HK-2 (cell line): ENCODE measurements around the gene FAM3B.
"Not testable (repeated sequence)": the region's sequence is repeated elsewhere in the genome, so short reads cannot be mapped to it uniquely, and the experiment has no call there.

ENCODE experiments used
- DNase-seq: peaks from one replicate; pipeline ENCODE4 v3.0.0-alpha.2; 2018; ENCODE audit not compliant: unreplicated experiment

Gene FAM3B

GRCh38 chr21:41350436-41351155 is 34.0 kb downstream of the FAM3B start:
- DNase-seq, result no peak

GRCh38 chr21:41357546-41357945 is 40.9 kb downstream of the FAM3B start:
- no peak for DNase-seq

GRCh38 chr21:41358193-41359166 is 41.9 kb downstream of the FAM3B start:
- DNase-seq, result no peak

GRCh38 chr21:41359286-41359685 is 42.7 kb downstream of the FAM3B start:
- DNase-seq, result no peak

- DNase-seq, result not testable (repeated sequence)
Measured at GRCh38 chr21:41359754-41360071, 43.1 kb downstream of the FAM3B start.

- DNase-seq, result no peak
Measured at GRCh38 chr21:41360072-41360821, 43.6 kb downstream of the FAM3B start.

- DNase-seq, result no peak
Measured at GRCh38 chr21:41361053-41361785, 44.6 kb downstream of the FAM3B start.

GRCh38 chr21:41361786-41362604 is 45.4 kb downstream of the FAM3B start, which contains the start of gene MX2:
Gene MX2, plus strand, starts transcription at chr21:41362027. Its CDS starts 14,880 bp downstream, at chr21:41376907.
- no peak for DNase-seq

GRCh38 chr21:41362605-41363369 is 46.2 kb downstream of the FAM3B start:
- DNase-seq, result no peak

GRCh38 chr21:41363370-41364270 is 47.0 kb downstream of the FAM3B start:
- no peak for DNase-seq

GRCh38 chr21:41364308-41364707 is 47.7 kb downstream of the FAM3B start:
- DNase-seq, result no peak

GRCh38 chr21:41365377-41366107 is 48.9 kb downstream of the FAM3B start:
- no peak for DNase-seq

- peak; percentile 71 for DNase-seq
Measured at GRCh38 chr21:41366522-41367151, 50.0 kb downstream of the FAM3B start.

GRCh38 chr21:41367301-41367944 is 50.8 kb downstream of the FAM3B start:
- DNase-seq, result no peak

- no peak for DNase-seq
Measured at GRCh38 chr21:41367945-41368734, 51.5 kb downstream of the FAM3B start.

GRCh38 chr21:41368735-41369104 is 52.1 kb downstream of the FAM3B start:
- no peak for DNase-seq
